SKM-1 (cell line): ENCODE measurements around the gene MRPS5.

Source experiments
- DNase-seq: peaks from one replicate; lab custom pipeline; 2025; ENCODE audit not compliant: unreplicated experiment; lab: John Stamatoyannopoulos, UW

MRPS5 gene

GRCh38 chr2:95061601-95062183, 59.9 kb downstream of the MRPS5 start:
- no peak for DNase-seq

GRCh38 chr2:95061119-95061512, 60.5 kb downstream of the MRPS5 start:
- no peak for DNase-seq

- DNase-seq = no peak
Observed at GRCh38 chr2:95060446-95061118, 61.0 kb downstream of the MRPS5 start.

- DNase-seq = no peak
Observed at GRCh38 chr2:95059656-95060370, 61.8 kb downstream of the MRPS5 start.

- DNase-seq = no peak
Observed at GRCh38 chr2:95058989-95059641, 62.5 kb downstream of the MRPS5 start.

GRCh38 chr2:95058466-95058988, 63.1 kb downstream of the MRPS5 start:
- DNase-seq = no peak

- no peak for DNase-seq
Observed at GRCh38 chr2:95057535-95058370, 63.9 kb downstream of the MRPS5 start.

GRCh38 chr2:95056461-95057459, 64.8 kb downstream of the MRPS5 start:
- DNase-seq = no peak

- DNase-seq = no peak
Observed at GRCh38 chr2:95056044-95056443, 65.6 kb downstream of the MRPS5 start.

GRCh38 chr2:95055262-95055661, 66.3 kb downstream of the MRPS5 start:
- DNase-seq = no peak

GRCh38 chr2:95054016-95054415, 67.6 kb downstream of the MRPS5 start:
- no peak for DNase-seq

- DNase-seq = no peak
Observed at GRCh38 chr2:95053543-95053942, 68.1 kb downstream of the MRPS5 start.

- DNase-seq = no peak
Observed at GRCh38 chr2:95052804-95053479, 68.7 kb downstream of the MRPS5 start.

GRCh38 chr2:95052307-95052706, 69.3 kb downstream of the MRPS5 start:
- DNase-seq = no peak

- no peak for DNase-seq
Observed at GRCh38 chr2:95051626-95052025, 70.0 kb downstream of the MRPS5 start.

- no peak for DNase-seq
Observed at GRCh38 chr2:95050385-95051300, 71.0 kb downstream of the MRPS5 start.

GRCh38 chr2:95049961-95050360, 71.6 kb downstream of the MRPS5 start:
- DNase-seq = no peak

GRCh38 chr2:95049683-95049955, 72.0 kb downstream of the MRPS5 start:
- DNase-seq = no peak
